Sigmoid colon (tissue), 7 donors: Measurements from ENCODE around the gene CAMK1D. TPM values are rescaled to one million over a fixed set of nuclear protein-coding genes. Genes with fewer than 3 reads are reported as not detected.
A peak's percentile ranks its signal among the peaks of the same experiment; 100 is the strongest.

Experiments used
- DNase-seq: peaks from one replicate; pipeline ENCODE4 v3.0.0-alpha.2; 2019
- H3K27ac ChIP-seq, 4 donors: fragments of 200-600 bp; sonication (generic); one replicate each; pipeline ENCODE4 v1.5.1; 2016 to 2019; ENCODE audit warnings: mild to moderate bottlenecking in 1 of 4
- H3K27me3 ChIP-seq, 3 donors: fragments of 200-600 bp; sonication (generic); one replicate each; pipeline ENCODE4 v1.5.1; 2019; ENCODE audit warnings: mild to moderate bottlenecking in 1 of 3
- H3K36me3 ChIP-seq, 4 donors: fragments of 200-600 bp; sonication (generic); one replicate each; pipeline ENCODE4 v1.5.1; 2016 to 2019
- H3K4me1 ChIP-seq, 4 donors: fragments of 200-600 bp; sonication (generic); one replicate each; pipeline ENCODE4 v1.5.1; 2017 to 2019
- H3K4me3 ChIP-seq, 4 donors: fragments of 200-600 bp; sonication (generic); one replicate each; pipeline ENCODE4 v1.5.1; 2017 to 2019; ENCODE audit warnings: mild to moderate bottlenecking in 2 of 4, moderate library complexity in 1 of 4
- H3K9me3 ChIP-seq, 4 donors: fragments of 200-600 bp in 3 of 4; sonication (generic) in 3 of 4; one replicate each; pipeline versions ENCODE4 v1.5.1 to v1.6.1; 2013 to 2019
- CTCF ChIP-seq, 4 experiments: fragments of 450-650 bp in 3 of 4; fragments of 200-600 bp in 1 of 4; IDR thresholded peaks; one replicate each; pipeline ENCODE4 v1.5.1; 2016 to 2019; ENCODE audit warnings: antibody characterized with exemption in 4 of 4, mild to moderate bottlenecking in 3 of 4, moderate library complexity in 2 of 4
- EP300 ChIP-seq, 4 donors: sonication (generic); formaldehyde crosslinking; IDR thresholded peaks; one replicate each; pipeline ENCODE4 v1.6.1; 2017; ENCODE audit warnings: antibody characterized with exemption in 4 of 4
- POLR2A ChIP-seq, 2 donors: fragments of 450-650 bp; IDR thresholded peaks; one replicate each; pipeline ENCODE4 v1.6.1; 2016; ENCODE audit warnings: antibody characterized with exemption in 2 of 2, mild to moderate bottlenecking in 2 of 2, moderate library complexity in 2 of 2
- POLR2AphosphoS5 ChIP-seq, 4 donors: sonication (generic); formaldehyde crosslinking; IDR thresholded peaks; one replicate each; pipeline ENCODE4 v1.6.1; 2017; ENCODE audit warnings: antibody characterized with exemption in 4 of 4
- WGBS, 2 donors: extraction: QIAGEN DNeasy Blood & Tissue Kit; methylation state at CpG; one replicate each; pipeline ENCODE4 v1.1.7; 2013; 5-methylcytosine and 5-hydroxymethylcytosine counted together
- intact Hi-C: fragments of 100-400 bp; cut with DNase I; formaldehyde crosslinking; loops from one replicate; pipeline ENCODE4 v1.15.1; 2023
- polyA plus RNA-seq, 3 donors: library from polyadenylated mRNA; stranded (reverse); fragments of 200-250 nt; gene quantifications; one replicate each; pipeline ENCODE4 v1.2.3, GENCODE V29; 2013
- total RNA-seq, 4 donors: library from RNA; depleted of rRNA; stranded (reverse); fragments of >200 nt; gene quantifications; one replicate each; pipeline ENCODE4 v1.1.0, GENCODE V29; 2016
- donor health status: healthy with polysubstance abuse.
- donor health status: Bipolar disorder and iron deficiency.
- donor health status: healthy.

CAMK1D gene
- total and polyA plus RNA-seq, 7 donors, result 7.2 to 11.5 (median 8.6) TPM

GRCh38 chr10:12703126-12703525, 353.8 kb downstream of the CAMK1D start:
- Histone ChIP-seq H3K4me3 (no peak overlapping the region), H3K4me1 (peaks cover 0 to 83% (median 76%) of the 10 kb centered on the region in 4 donors), H3K27ac (peak overlapping the region in 3 of 4 donors; percentile 43 to 90 (median 79)), H3K9me3 (no peaks in the 10 kb centered on the region), H3K27me3 (no peaks in the 10 kb centered on the region), H3K36me3 (no peaks in the 10 kb centered on the region)
- no peak for DNase-seq
- no peak for TF ChIP-seq POLR2A (IDR thresholded peaks at IDR 0.05)
- no peak for TF ChIP-seq CTCF (IDR thresholded peaks at IDR 0.05)
- no peak for TF ChIP-seq EP300 (IDR thresholded peaks at IDR 0.05)
- no peak for TF ChIP-seq POLR2AphosphoS5 (IDR thresholded peaks at IDR 0.05)
- WGBS, 2 donors, result 94 to 95% methylated on average over 6 of the region's 6 CpGs
- intact Hi-C loops, result no loop called here

- H3K4me1 ChIP-seq, result peaks cover 0 to 89% (median 82%) of the 10 kb centered on the region in 4 donors
- H3K9me3 ChIP-seq, result no peaks in the 10 kb centered on the region
- H3K27me3 ChIP-seq, result no peaks in the 10 kb centered on the region
- no peak for DNase-seq
- H3K36me3 ChIP-seq, result no peaks in the 10 kb centered on the region
- intact Hi-C loops, result no loop called here
- WGBS, 2 donors, result 78 to 79% methylated on average over 6 of the region's 6 CpGs
- peak in 1 of 4 donors; percentile 30 for TF ChIP-seq POLR2AphosphoS5 (IDR thresholded peaks at IDR 0.05)
- no peak for TF ChIP-seq POLR2A (IDR thresholded peaks at IDR 0.05)
- peak overlapping the region; percentile 28 to 90 (median 61) for H3K27ac ChIP-seq
- H3K4me3 ChIP-seq, result no peak overlapping the region
Observed at GRCh38 chr10:12703813-12704212, 354.5 kb downstream of the CAMK1D start.

GRCh38 chr10:12704488-12704887, 355.1 kb downstream of the CAMK1D start:
- Histone ChIP-seq H3K36me3 (no peaks in the 10 kb centered on the region), H3K27me3 (no peaks in the 10 kb centered on the region), H3K9me3 (no peaks in the 10 kb centered on the region), H3K27ac (peak overlapping the region in 2 of 4 donors; percentile 86 to 90), H3K4me1 (peaks cover 0 to 93% (median 83%) of the 10 kb centered on the region in 4 donors), H3K4me3 (no peak overlapping the region)
- TF ChIP-seq EP300 (IDR thresholded peaks at IDR 0.05) (no peak), POLR2AphosphoS5 (IDR thresholded peaks at IDR 0.05) (no peak), POLR2A (IDR thresholded peaks at IDR 0.05) (no peak), CTCF (IDR thresholded peaks at IDR 0.05) (no peak)
- WGBS, 2 donors, result 80 to 81% methylated on average over 3 of the region's 3 CpGs
- no peak for DNase-seq
- intact Hi-C loops, result no loop called here

- H3K9me3 ChIP-seq, result no peaks in the 10 kb centered on the region
- H3K36me3 ChIP-seq, result no peaks in the 10 kb centered on the region
- intact Hi-C loops, result loop anchor here (5.0 kb wide), 3 partner anchors 99 to 359 kb away; partner anchors contain the start of gene CAMK1D
- 90 to 91% methylated on average over 4 of the region's 4 CpGs for WGBS, 2 donors
- H3K4me3 ChIP-seq, result no peak overlapping the region
- no peak for DNase-seq
- peak overlapping the region; percentile 81 to 90 (median 86) for H3K27ac ChIP-seq
- TF ChIP-seq EP300 (IDR thresholded peaks at IDR 0.05), result no peak
- no peak for TF ChIP-seq POLR2AphosphoS5 (IDR thresholded peaks at IDR 0.05)
- no peak for TF ChIP-seq CTCF (IDR thresholded peaks at IDR 0.05)
- TF ChIP-seq POLR2A (IDR thresholded peaks at IDR 0.05), result no peak
- H3K4me1 ChIP-seq, result peaks cover 0 to 94% (median 83%) of the 10 kb centered on the region in 4 donors
- no peaks in the 10 kb centered on the region for H3K27me3 ChIP-seq
Observed at GRCh38 chr10:12705943-12706342, 356.6 kb downstream of the CAMK1D start.

GRCh38 chr10:12707461-12708185, 358.3 kb downstream of the CAMK1D start:
- peak overlapping the region; percentile 81 to 90 (median 86) for H3K27ac ChIP-seq
- TF ChIP-seq EP300 (IDR thresholded peaks at IDR 0.05), result peak in 1 of 4 donors; percentile 50
- peak; percentile 38 to 88 (median 84) for TF ChIP-seq POLR2AphosphoS5 (IDR thresholded peaks at IDR 0.05)
- peak in 2 of 4 experiments; percentile 17 to 24 for TF ChIP-seq CTCF (IDR thresholded peaks at IDR 0.05)
- TF ChIP-seq POLR2A (IDR thresholded peaks at IDR 0.05), result no peak
- H3K4me1 ChIP-seq, result peaks cover 0 to 80% (median 74%) of the 10 kb centered on the region in 4 donors

More at GRCh38 chr10:12707461-12708185, 358.3 kb downstream of the CAMK1D start:
- Histone ChIP-seq H3K4me3 (no peak overlapping the region), H3K9me3 (no peaks in the 10 kb centered on the region), H3K36me3 (no peaks in the 10 kb centered on the region), H3K27me3 (no peaks in the 10 kb centered on the region)
- intact Hi-C loops, result loop anchor here (5.0 kb wide), 3 partner anchors 100 to 360 kb away; partner anchors contain the start of gene CAMK1D
- peak; percentile 87 for DNase-seq
- 40 to 53% methylated on average over 10 of the region's 10 CpGs for WGBS, 2 donors
